Mucosa of stomach (tissue), 1 donor: ENCODE measurements around the gene RIMS1.
"Not testable (repeated sequence)": the region's sequence is repeated elsewhere in the genome, so short reads cannot be mapped to it uniquely, and the experiment has no call there.

Experiments used
- H3K27me3 ChIP-seq: one replicate; pipeline ENCODE4 v1.7.0; 2013; ENCODE audit warnings: mild to moderate bottlenecking, low read length; ENCODE audit not compliant: control insufficient read depth, insufficient read depth
- H3K36me3 ChIP-seq: one replicate; pipeline ENCODE4 v1.7.0; 2013; ENCODE audit warnings: low read length; ENCODE audit not compliant: control insufficient read depth, insufficient read depth
- H3K4me1 ChIP-seq: one replicate; pipeline ENCODE4 v1.7.0; 2013; ENCODE audit warnings: mild to moderate bottlenecking, low read length; ENCODE audit not compliant: control insufficient read depth, insufficient read depth
- H3K4me3 ChIP-seq: one replicate; pipeline ENCODE4 v1.7.0; 2013; ENCODE audit warnings: low read length
- H3K9ac ChIP-seq: one replicate; pipeline ENCODE4 v1.7.0; 2013; ENCODE audit warnings: mild to moderate bottlenecking, low read length, moderate library complexity
- H3K9me3 ChIP-seq: one replicate; pipeline ENCODE4 v1.7.0; 2013; ENCODE audit warnings: mild to moderate bottlenecking, low read length, moderate library complexity; ENCODE audit not compliant: control insufficient read depth
- donor health status: Pancreatic carcinoma.

Gene RIMS1

GRCh38 chr6:71983131-71983530 is 96.8 kb downstream of the RIMS1 start:
- H3K9me3 ChIP-seq, result no peaks in the 10 kb centered on the region
- H3K9ac ChIP-seq, result no peak overlapping the region
- no peaks in the 10 kb centered on the region for H3K36me3 ChIP-seq
- H3K4me1 ChIP-seq, result no peaks in the 10 kb centered on the region
- H3K4me3 ChIP-seq, result no peak overlapping the region
- no peaks in the 10 kb centered on the region for H3K27me3 ChIP-seq

- H3K9ac ChIP-seq, result no peak overlapping the region
- H3K9me3 ChIP-seq, result no peaks in the 10 kb centered on the region
- no peaks in the 10 kb centered on the region for H3K4me1 ChIP-seq
- no peak overlapping the region for H3K4me3 ChIP-seq
- H3K36me3 ChIP-seq, result no peaks in the 10 kb centered on the region
- H3K27me3 ChIP-seq, result no peaks in the 10 kb centered on the region
Observed at GRCh38 chr6:71994705-71995271, 108.4 kb downstream of the RIMS1 start.

- Histone ChIP-seq H3K9me3 (no peaks in the 10 kb centered on the region), H3K4me3 (no peak overlapping the region), H3K27me3 (no peaks in the 10 kb centered on the region), H3K36me3 (no peaks in the 10 kb centered on the region), H3K9ac (no peak overlapping the region), H3K4me1 (no peaks in the 10 kb centered on the region)
Observed at GRCh38 chr6:71997341-71997740, 111.0 kb downstream of the RIMS1 start.

GRCh38 chr6:72002415-72002814 is 116.1 kb downstream of the RIMS1 start:
- no peaks in the 10 kb centered on the region for H3K36me3 ChIP-seq
- H3K27me3 ChIP-seq, result no peaks in the 10 kb centered on the region
- H3K4me3 ChIP-seq, result no peak overlapping the region
- H3K4me1 ChIP-seq, result no peaks in the 10 kb centered on the region
- no peak overlapping the region for H3K9ac ChIP-seq
- no peaks in the 10 kb centered on the region for H3K9me3 ChIP-seq

- H3K27me3 ChIP-seq, H3K4me3 ChIP-seq, H3K36me3 ChIP-seq, H3K9me3 ChIP-seq, H3K4me1 ChIP-seq, H3K9ac ChIP-seq: not testable (repeated sequence)
Observed at GRCh38 chr6:72006591-72006990, 120.2 kb downstream of the RIMS1 start.

GRCh38 chr6:72022830-72023229 is 136.5 kb downstream of the RIMS1 start:
- Histone ChIP-seq H3K9ac (no peak overlapping the region), H3K36me3 (no peaks in the 10 kb centered on the region), H3K4me3 (no peak overlapping the region), H3K9me3 (no peaks in the 10 kb centered on the region), H3K4me1 (no peaks in the 10 kb centered on the region), H3K27me3 (no peaks in the 10 kb centered on the region)

- Histone ChIP-seq H3K4me3 (no peak overlapping the region), H3K4me1 (no peaks in the 10 kb centered on the region), H3K27me3 (no peaks in the 10 kb centered on the region), H3K9ac (no peak overlapping the region), H3K9me3 (no peaks in the 10 kb centered on the region), H3K36me3 (no peaks in the 10 kb centered on the region)
Observed at GRCh38 chr6:72031471-72031870, 145.1 kb downstream of the RIMS1 start.

GRCh38 chr6:72032086-72032485 is 145.7 kb downstream of the RIMS1 start:
- Histone ChIP-seq H3K9ac (no peak overlapping the region), H3K4me1 (no peaks in the 10 kb centered on the region), H3K36me3 (no peaks in the 10 kb centered on the region), H3K27me3 (no peaks in the 10 kb centered on the region), H3K4me3 (no peak overlapping the region), H3K9me3 (no peaks in the 10 kb centered on the region)

GRCh38 chr6:72035486-72035885 is 149.1 kb downstream of the RIMS1 start:
- Histone ChIP-seq H3K27me3 (no peaks in the 10 kb centered on the region), H3K4me3 (no peak overlapping the region), H3K9me3 (no peaks in the 10 kb centered on the region), H3K4me1 (no peaks in the 10 kb centered on the region), H3K36me3 (no peaks in the 10 kb centered on the region), H3K9ac (no peak overlapping the region)

- H3K9me3 ChIP-seq, result no peaks in the 10 kb centered on the region
- H3K4me1 ChIP-seq, result no peaks in the 10 kb centered on the region
- no peak overlapping the region for H3K4me3 ChIP-seq
- no peaks in the 10 kb centered on the region for H3K27me3 ChIP-seq
- no peaks in the 10 kb centered on the region for H3K36me3 ChIP-seq
- H3K9ac ChIP-seq, result no peak overlapping the region
Observed at GRCh38 chr6:72035966-72036365, 149.6 kb downstream of the RIMS1 start.

GRCh38 chr6:72037006-72037405 is 150.7 kb downstream of the RIMS1 start:
- Histone ChIP-seq H3K27me3 (no peaks in the 10 kb centered on the region), H3K36me3 (no peaks in the 10 kb centered on the region), H3K9me3 (no peaks in the 10 kb centered on the region), H3K4me3 (no peak overlapping the region), H3K4me1 (no peaks in the 10 kb centered on the region), H3K9ac (no peak overlapping the region)

GRCh38 chr6:72040111-72040510 is 153.8 kb downstream of the RIMS1 start:
- H3K4me3 ChIP-seq, result no peak overlapping the region
- no peaks in the 10 kb centered on the region for H3K4me1 ChIP-seq
- no peaks in the 10 kb centered on the region for H3K27me3 ChIP-seq
- no peaks in the 10 kb centered on the region for H3K36me3 ChIP-seq
- no peaks in the 10 kb centered on the region for H3K9me3 ChIP-seq
- no peak overlapping the region for H3K9ac ChIP-seq

- H3K27me3 ChIP-seq, result no peaks in the 10 kb centered on the region
- H3K4me1 ChIP-seq, result no peaks in the 10 kb centered on the region
- H3K4me3 ChIP-seq, result no peak overlapping the region
- no peak overlapping the region for H3K9ac ChIP-seq
- no peaks in the 10 kb centered on the region for H3K36me3 ChIP-seq
- H3K9me3 ChIP-seq, result no peaks in the 10 kb centered on the region
Observed at GRCh38 chr6:72042088-72042487, 155.7 kb downstream of the RIMS1 start.
